Adrenal gland (tissue), 5 donors: Measurements from ENCODE around the gene VWA5B1.

Experiments
- POLR2A ChIP-seq, 2 donors: fragments of 450-650 bp; IDR thresholded peaks; one replicate each; pipeline ENCODE4 v1.6.1; 2017; ENCODE audit warnings: antibody characterized with exemption in 2 of 2, mild to moderate bottlenecking in 2 of 2, moderate library complexity in 1 of 2
- TF ChIP-seq, protein P1 (sequence below), 6 experiments: fragments of 450-650 bp in 4 of 6; fragments of 200-600 bp in 2 of 6; sonication (generic) in 1 of 6; IDR thresholded peaks; 1 replicate in 5 of 6; 2 replicates in 1 of 6; pipeline versions ENCODE4 v1.5.1 to v1.8.0; 2016 to 2021; ENCODE audit warnings: antibody characterized with exemption in 6 of 6, mild to moderate bottlenecking in 2 of 6, moderate library complexity in 1 of 6
- donor health status: DM: no; HTN: no; CAD: no.

- TF ChIP-seq, protein P1, sequence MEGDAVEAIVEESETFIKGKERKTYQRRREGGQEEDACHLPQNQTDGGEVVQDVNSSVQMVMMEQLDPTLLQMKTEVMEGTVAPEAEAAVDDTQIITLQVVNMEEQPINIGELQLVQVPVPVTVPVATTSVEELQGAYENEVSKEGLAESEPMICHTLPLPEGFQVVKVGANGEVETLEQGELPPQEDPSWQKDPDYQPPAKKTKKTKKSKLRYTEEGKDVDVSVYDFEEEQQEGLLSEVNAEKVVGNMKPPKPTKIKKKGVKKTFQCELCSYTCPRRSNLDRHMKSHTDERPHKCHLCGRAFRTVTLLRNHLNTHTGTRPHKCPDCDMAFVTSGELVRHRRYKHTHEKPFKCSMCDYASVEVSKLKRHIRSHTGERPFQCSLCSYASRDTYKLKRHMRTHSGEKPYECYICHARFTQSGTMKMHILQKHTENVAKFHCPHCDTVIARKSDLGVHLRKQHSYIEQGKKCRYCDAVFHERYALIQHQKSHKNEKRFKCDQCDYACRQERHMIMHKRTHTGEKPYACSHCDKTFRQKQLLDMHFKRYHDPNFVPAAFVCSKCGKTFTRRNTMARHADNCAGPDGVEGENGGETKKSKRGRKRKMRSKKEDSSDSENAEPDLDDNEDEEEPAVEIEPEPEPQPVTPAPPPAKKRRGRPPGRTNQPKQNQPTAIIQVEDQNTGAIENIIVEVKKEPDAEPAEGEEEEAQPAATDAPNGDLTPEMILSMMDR (IDR thresholded peaks at IDR 0.05), result no peak
- TF ChIP-seq POLR2A (IDR thresholded peaks at IDR 0.05), result no peak
Observed at GRCh38 chr1:20322081-20322824, 31.6 kb downstream of the VWA5B1 start.
